ENCODE data around the gene UBTD2. TPM values are rescaled to one million over a fixed set of nuclear protein-coding genes. Genes with fewer than 3 reads are reported as not detected.

UBTD2 gene
- total RNA-seq, 1 donor from 2014 or later, result 45.9 TPM

DNA sequence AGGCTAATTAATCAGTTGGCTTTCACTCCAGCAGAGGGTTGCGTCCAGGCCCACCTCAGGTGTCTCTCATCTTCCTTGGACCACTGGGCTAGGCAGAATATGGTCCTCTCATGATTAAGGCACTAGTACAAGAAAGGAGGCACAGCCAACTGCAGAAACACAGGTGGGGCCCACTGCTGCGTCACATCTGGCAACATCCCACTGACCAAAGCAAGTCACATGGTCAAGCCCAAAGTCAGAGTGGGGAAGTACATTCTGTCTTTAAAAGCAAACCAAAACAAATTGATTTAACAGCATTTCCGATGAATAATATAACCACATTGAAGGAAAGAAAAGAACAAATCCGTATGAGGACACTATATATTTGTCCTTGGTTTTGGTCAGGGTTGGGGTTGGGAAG is 28.0 kb upstream of the UBTD2 start:
- Histone ChIP-seq H3K4me1 (ENCODE audit: control insufficient read depth in 3 of 3, insufficient read depth in 3 of 3, low read length in 3 of 3) (no peaks in the 10 kb centered on the region), H3K36me3 (ENCODE audit: control insufficient read depth in 3 of 3, insufficient read depth in 3 of 3, low read length in 3 of 3) (no peaks in the 10 kb centered on the region), H3K27ac (ENCODE audit: low read depth, low read length) (no peak overlapping the region), H3K4me3 (ENCODE audit: low read length in 3 of 3) (no peak overlapping the region), H3K9ac (ENCODE audit: low read depth in 1 of 3, low read length in 3 of 3) (no peak overlapping the region), H3K27me3 (ENCODE audit: control insufficient read depth in 3 of 3, insufficient read depth in 3 of 3, low read length in 3 of 3) (no peaks in the 10 kb centered on the region), H3K9me3 (ENCODE audit: control insufficient read depth in 3 of 3, low read length in 3 of 3) (no peaks in the 10 kb centered on the region)

- Histone ChIP-seq H3K27me3 (ENCODE audit: control insufficient read depth in 3 of 3, insufficient read depth in 3 of 3, low read length in 3 of 3) (no peaks in the 10 kb centered on the region), H3K9me3 (ENCODE audit: control insufficient read depth in 3 of 3, low read length in 3 of 3) (no peaks in the 10 kb centered on the region), H3K27ac (ENCODE audit: low read depth, low read length) (no peak overlapping the region), H3K9ac (ENCODE audit: low read depth in 1 of 3, low read length in 3 of 3) (no peak overlapping the region), H3K4me1 (ENCODE audit: control insufficient read depth in 3 of 3, insufficient read depth in 3 of 3, low read length in 3 of 3) (no peaks in the 10 kb centered on the region), H3K4me3 (ENCODE audit: low read length in 3 of 3) (no peak overlapping the region), H3K36me3 (ENCODE audit: control insufficient read depth in 3 of 3, insufficient read depth in 3 of 3, low read length in 3 of 3) (no peaks in the 10 kb centered on the region)
Measured at GRCh38 chr5:172311026-172311425, 27.5 kb upstream of the UBTD2 start.

DNA sequence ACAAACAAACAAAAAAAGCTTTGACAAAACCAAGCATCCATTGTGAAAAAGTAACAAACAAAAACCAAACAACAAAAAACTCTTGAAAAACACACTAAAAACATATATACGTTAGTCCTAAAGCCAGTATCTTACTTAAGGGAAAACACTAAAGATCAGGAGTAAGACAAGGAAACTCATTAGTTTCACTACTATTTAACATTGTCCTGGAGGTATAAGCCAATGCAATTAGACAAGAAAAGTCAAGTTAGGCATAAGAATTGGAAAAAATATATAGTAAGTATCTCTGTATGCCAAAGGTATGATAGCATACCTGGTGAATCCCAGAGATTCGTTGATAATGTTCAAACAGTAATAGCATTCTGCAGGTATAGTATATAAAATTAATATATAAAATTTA is 21.8 kb upstream of the UBTD2 start:
- H3K27me3 ChIP-seq (ENCODE audit: control insufficient read depth in 3 of 3, insufficient read depth in 3 of 3, low read length in 3 of 3), result no peaks in the 10 kb centered on the region
- H3K27ac ChIP-seq (ENCODE audit: low read depth, low read length), result no peak overlapping the region
- H3K9ac ChIP-seq (ENCODE audit: low read depth in 1 of 3, low read length in 3 of 3), result no peak overlapping the region
- H3K4me1 ChIP-seq (ENCODE audit: control insufficient read depth in 3 of 3, insufficient read depth in 3 of 3, low read length in 3 of 3), result no peaks in the 10 kb centered on the region
- peaks cover 0 to 2% (median 2%) of the 10 kb centered on the region in 3 donors for H3K9me3 ChIP-seq (ENCODE audit: control insufficient read depth in 3 of 3, low read length in 3 of 3)
- no peak overlapping the region for H3K4me3 ChIP-seq (ENCODE audit: low read length in 3 of 3)
- no peaks in the 10 kb centered on the region for H3K36me3 ChIP-seq (ENCODE audit: control insufficient read depth in 3 of 3, insufficient read depth in 3 of 3, low read length in 3 of 3)

DNA sequence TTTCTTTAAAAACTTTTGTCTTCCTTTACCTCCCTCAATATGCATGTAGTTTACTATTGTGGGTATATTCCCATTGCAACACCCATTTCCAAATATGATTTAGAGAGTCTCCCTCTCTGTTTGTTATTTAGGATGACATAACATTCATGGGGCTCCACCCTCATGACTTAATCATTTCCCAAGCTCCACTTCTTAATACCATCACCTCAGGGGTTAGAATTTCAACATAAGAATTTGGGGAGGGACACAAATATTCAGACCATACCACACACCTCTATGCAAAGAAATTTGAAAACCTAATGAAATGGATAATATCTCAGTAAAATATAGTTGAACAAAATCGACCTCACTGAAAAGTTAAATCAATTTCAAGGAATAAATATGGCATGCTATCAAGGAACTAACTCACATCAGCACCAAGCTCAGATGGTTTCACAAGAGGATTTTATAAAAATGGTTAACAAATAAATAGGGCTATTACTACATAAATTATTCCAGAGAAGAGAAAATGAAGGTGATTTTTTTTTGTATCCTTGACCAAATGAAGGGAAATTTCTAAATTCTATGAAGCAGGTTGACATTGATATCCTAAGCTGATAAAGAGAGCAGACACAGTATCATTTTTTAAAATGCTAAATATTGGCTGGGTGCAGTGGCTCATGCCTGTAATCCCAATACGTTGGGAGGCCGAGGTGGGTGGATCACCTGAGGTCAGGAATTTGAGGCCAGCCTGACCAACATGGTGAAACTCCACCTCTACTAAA is 20.2 kb upstream of the UBTD2 start:
- Histone ChIP-seq H3K4me3 (ENCODE audit: low read length in 3 of 3) (no peak overlapping the region), H3K27me3 (ENCODE audit: control insufficient read depth in 3 of 3, insufficient read depth in 3 of 3, low read length in 3 of 3) (no peaks in the 10 kb centered on the region)

GRCh38 chr5:172303162-172303561 is 19.6 kb upstream of the UBTD2 start:
- Histone ChIP-seq H3K27ac (ENCODE audit: low read depth, low read length) (no peak overlapping the region), H3K4me3 (ENCODE audit: low read length in 3 of 3) (no peak overlapping the region), H3K9me3 (ENCODE audit: control insufficient read depth in 3 of 3, low read length in 3 of 3) (peaks cover 0 to 2% (median 2%) of the 10 kb centered on the region in 3 donors), H3K9ac (ENCODE audit: low read depth in 1 of 3, low read length in 3 of 3) (no peak overlapping the region), H3K36me3 (ENCODE audit: control insufficient read depth in 3 of 3, insufficient read depth in 3 of 3, low read length in 3 of 3) (no peaks in the 10 kb centered on the region), H3K27me3 (ENCODE audit: control insufficient read depth in 3 of 3, insufficient read depth in 3 of 3, low read length in 3 of 3) (no peaks in the 10 kb centered on the region), H3K4me1 (ENCODE audit: control insufficient read depth in 3 of 3, insufficient read depth in 3 of 3, low read length in 3 of 3) (no peaks in the 10 kb centered on the region)

More for the DNA sequence above, 20.2 kb upstream of the UBTD2 start:
- Histone ChIP-seq H3K27ac (ENCODE audit: low read depth, low read length) (no peak overlapping the region), H3K36me3 (ENCODE audit: control insufficient read depth in 3 of 3, insufficient read depth in 3 of 3, low read length in 3 of 3) (no peaks in the 10 kb centered on the region), H3K4me1 (ENCODE audit: control insufficient read depth in 3 of 3, insufficient read depth in 3 of 3, low read length in 3 of 3) (no peaks in the 10 kb centered on the region), H3K9ac (ENCODE audit: low read depth in 1 of 3, low read length in 3 of 3) (no peak overlapping the region), H3K9me3 (ENCODE audit: control insufficient read depth in 3 of 3, low read length in 3 of 3) (peaks cover 0 to 2% (median 2%) of the 10 kb centered on the region in 3 donors)

- no peaks in the 10 kb centered on the region for H3K27me3 ChIP-seq (ENCODE audit: control insufficient read depth in 3 of 3, insufficient read depth in 3 of 3, low read length in 3 of 3)
- peaks cover 0 to 2% (median 2%) of the 10 kb centered on the region in 3 donors for H3K9me3 ChIP-seq (ENCODE audit: control insufficient read depth in 3 of 3, low read length in 3 of 3)
- H3K9ac ChIP-seq (ENCODE audit: low read depth in 1 of 3, low read length in 3 of 3), result no peak overlapping the region
- H3K4me3 ChIP-seq (ENCODE audit: low read length in 3 of 3), result no peak overlapping the region
- H3K27ac ChIP-seq (ENCODE audit: low read depth, low read length), result no peak overlapping the region
- H3K36me3 ChIP-seq (ENCODE audit: control insufficient read depth in 3 of 3, insufficient read depth in 3 of 3, low read length in 3 of 3), result no peaks in the 10 kb centered on the region
- H3K4me1 ChIP-seq (ENCODE audit: control insufficient read depth in 3 of 3, insufficient read depth in 3 of 3, low read length in 3 of 3), result no peaks in the 10 kb centered on the region
Measured at GRCh38 chr5:172302047-172302710, 18.6 kb upstream of the UBTD2 start.

DNA sequence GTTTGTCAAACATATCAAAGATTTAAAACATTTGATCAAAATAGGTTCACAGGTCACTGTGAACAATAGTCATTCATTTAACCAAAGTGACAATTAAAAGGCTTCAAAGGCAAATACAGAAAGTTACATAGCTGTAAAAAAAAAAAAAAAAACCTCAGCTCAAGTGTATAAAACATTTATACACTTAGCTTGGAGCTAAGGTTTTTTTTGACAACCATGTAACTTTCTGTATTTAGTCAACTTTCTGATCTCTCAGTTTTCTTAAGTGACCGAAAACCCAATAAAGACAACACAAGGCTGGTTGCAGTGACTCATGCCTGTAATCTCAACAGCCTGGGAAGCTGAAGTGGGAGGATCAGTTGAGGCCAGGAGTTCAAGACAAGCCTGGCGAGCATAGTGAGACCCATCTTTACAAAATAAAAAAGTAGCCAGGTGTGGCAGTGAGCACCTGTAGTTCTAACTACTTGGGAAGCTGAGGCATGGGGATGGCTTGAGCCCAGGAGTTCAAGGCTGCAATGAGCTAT is 16.4 kb upstream of the UBTD2 start:
- Histone ChIP-seq H3K36me3 (ENCODE audit: control insufficient read depth in 3 of 3, insufficient read depth in 3 of 3, low read length in 3 of 3) (no peaks in the 10 kb centered on the region), H3K9me3 (ENCODE audit: control insufficient read depth in 3 of 3, low read length in 3 of 3) (no peaks in the 10 kb centered on the region), H3K27me3 (ENCODE audit: control insufficient read depth in 3 of 3, insufficient read depth in 3 of 3, low read length in 3 of 3) (no peaks in the 10 kb centered on the region), H3K4me1 (ENCODE audit: control insufficient read depth in 3 of 3, insufficient read depth in 3 of 3, low read length in 3 of 3) (no peaks in the 10 kb centered on the region), H3K9ac (ENCODE audit: low read depth in 1 of 3, low read length in 3 of 3) (no peak overlapping the region), H3K27ac (ENCODE audit: low read depth, low read length) (no peak overlapping the region), H3K4me3 (ENCODE audit: low read length in 3 of 3) (no peak overlapping the region)

GRCh38 chr5:172294831-172295230 is 11.3 kb upstream of the UBTD2 start:
- Histone ChIP-seq H3K36me3 (ENCODE audit: control insufficient read depth in 3 of 3, insufficient read depth in 3 of 3, low read length in 3 of 3) (no peaks in the 10 kb centered on the region), H3K9ac (ENCODE audit: low read depth in 1 of 3, low read length in 3 of 3) (no peak overlapping the region), H3K9me3 (ENCODE audit: control insufficient read depth in 3 of 3, low read length in 3 of 3) (no peaks in the 10 kb centered on the region), H3K4me3 (ENCODE audit: low read length in 3 of 3) (no peak overlapping the region), H3K27ac (ENCODE audit: low read depth, low read length) (no peak overlapping the region), H3K4me1 (ENCODE audit: control insufficient read depth in 3 of 3, insufficient read depth in 3 of 3, low read length in 3 of 3) (peaks cover 0 to 4% (median 4%) of the 10 kb centered on the region in 3 donors), H3K27me3 (ENCODE audit: control insufficient read depth in 3 of 3, insufficient read depth in 3 of 3, low read length in 3 of 3) (no peaks in the 10 kb centered on the region)

DNA sequence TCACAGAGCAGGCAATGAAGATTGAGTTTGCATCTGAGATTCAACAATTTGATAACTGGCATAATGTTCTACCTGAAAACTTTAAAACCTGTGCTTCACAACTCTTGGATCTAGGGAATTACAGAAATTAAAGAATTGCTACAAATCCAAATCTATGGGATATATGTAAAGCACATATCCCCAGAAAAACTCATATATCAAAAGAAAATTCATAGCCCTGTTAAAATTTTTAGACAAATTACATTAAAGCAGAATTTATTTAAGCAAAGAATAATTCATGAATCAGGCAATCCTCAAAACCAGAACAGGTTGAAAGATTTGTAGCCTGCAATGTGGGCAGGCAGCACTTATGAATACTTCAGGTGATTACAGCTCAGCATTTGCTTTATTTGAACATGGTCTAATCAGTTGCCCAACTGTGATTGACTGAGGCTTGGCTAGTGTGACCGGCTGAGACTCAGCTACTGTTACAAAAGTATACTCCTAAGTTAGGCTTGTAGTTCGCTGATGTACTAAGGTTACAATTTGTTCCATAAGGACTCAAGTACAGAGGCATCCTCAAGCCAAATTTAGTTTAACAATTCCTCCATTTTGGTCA is 10.3 kb upstream of the UBTD2 start:
- Histone ChIP-seq H3K36me3 (ENCODE audit: control insufficient read depth in 3 of 3, insufficient read depth in 3 of 3, low read length in 3 of 3) (no peaks in the 10 kb centered on the region), H3K4me1 (ENCODE audit: control insufficient read depth in 3 of 3, insufficient read depth in 3 of 3, low read length in 3 of 3) (peaks cover 0 to 4% (median 4%) of the 10 kb centered on the region in 3 donors), H3K9me3 (ENCODE audit: control insufficient read depth in 3 of 3, low read length in 3 of 3) (no peaks in the 10 kb centered on the region), H3K9ac (ENCODE audit: low read depth in 1 of 3, low read length in 3 of 3) (no peak overlapping the region), H3K27me3 (ENCODE audit: control insufficient read depth in 3 of 3, insufficient read depth in 3 of 3, low read length in 3 of 3) (no peaks in the 10 kb centered on the region), H3K4me3 (ENCODE audit: low read length in 3 of 3) (no peak overlapping the region), H3K27ac (ENCODE audit: low read depth, low read length) (no peak overlapping the region)

Measured in skeletal muscle tissue (tissue), 4 donors.